Loucy (cell line): ENCODE data around the gene ENTPD1.

ENCODE experiments used
- EZH2phosphoT487 ChIP-seq: fragments of 200-600 bp; IDR thresholded peaks from 2 replicates; pipeline ENCODE4 v1.6.1; 2018; ENCODE audit warnings: antibody characterized with exemption, mild to moderate bottlenecking, moderate library complexity, borderline replicate concordance
- TF ChIP-seq, protein P1 (sequence below): fragments of 200-600 bp; sonication (generic); conservative IDR thresholded peaks from 2 replicates; pipeline ENCODE4 v1.5.1; 2014; ENCODE audit warnings: mild to moderate bottlenecking, antibody characterized with exemption, low read length

DNA sequence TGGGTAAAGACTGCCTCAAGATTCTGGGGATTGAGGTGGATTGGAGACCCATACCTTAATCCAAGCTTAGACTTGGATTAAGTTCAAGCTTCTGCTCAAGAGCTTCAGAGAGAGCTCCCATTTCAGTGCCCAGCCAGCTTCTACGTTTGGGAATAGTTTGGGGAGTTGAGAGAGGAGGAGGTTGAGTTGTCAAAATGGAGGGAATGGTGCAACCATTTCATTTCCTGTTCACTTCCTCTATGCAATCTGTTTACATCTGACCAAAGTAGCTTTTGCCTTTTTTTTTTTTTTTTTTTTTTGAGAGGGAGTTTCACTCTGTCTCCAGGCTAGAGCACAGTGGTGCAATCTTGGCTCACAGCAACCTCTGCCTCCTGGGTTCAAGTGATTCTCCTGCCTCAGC, 65.8 kb downstream of the ENTPD1 start:
- TF ChIP-seq, protein P1, sequence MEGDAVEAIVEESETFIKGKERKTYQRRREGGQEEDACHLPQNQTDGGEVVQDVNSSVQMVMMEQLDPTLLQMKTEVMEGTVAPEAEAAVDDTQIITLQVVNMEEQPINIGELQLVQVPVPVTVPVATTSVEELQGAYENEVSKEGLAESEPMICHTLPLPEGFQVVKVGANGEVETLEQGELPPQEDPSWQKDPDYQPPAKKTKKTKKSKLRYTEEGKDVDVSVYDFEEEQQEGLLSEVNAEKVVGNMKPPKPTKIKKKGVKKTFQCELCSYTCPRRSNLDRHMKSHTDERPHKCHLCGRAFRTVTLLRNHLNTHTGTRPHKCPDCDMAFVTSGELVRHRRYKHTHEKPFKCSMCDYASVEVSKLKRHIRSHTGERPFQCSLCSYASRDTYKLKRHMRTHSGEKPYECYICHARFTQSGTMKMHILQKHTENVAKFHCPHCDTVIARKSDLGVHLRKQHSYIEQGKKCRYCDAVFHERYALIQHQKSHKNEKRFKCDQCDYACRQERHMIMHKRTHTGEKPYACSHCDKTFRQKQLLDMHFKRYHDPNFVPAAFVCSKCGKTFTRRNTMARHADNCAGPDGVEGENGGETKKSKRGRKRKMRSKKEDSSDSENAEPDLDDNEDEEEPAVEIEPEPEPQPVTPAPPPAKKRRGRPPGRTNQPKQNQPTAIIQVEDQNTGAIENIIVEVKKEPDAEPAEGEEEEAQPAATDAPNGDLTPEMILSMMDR = no peak
- no peak for TF ChIP-seq EZH2phosphoT487
